DMS153 (cell line): ENCODE data around the gene RARB.

ENCODE experiments used
- DNase-seq: peaks from one replicate; lab custom pipeline; 2025; lab: John Stamatoyannopoulos, UW

The RARB gene

DNA sequence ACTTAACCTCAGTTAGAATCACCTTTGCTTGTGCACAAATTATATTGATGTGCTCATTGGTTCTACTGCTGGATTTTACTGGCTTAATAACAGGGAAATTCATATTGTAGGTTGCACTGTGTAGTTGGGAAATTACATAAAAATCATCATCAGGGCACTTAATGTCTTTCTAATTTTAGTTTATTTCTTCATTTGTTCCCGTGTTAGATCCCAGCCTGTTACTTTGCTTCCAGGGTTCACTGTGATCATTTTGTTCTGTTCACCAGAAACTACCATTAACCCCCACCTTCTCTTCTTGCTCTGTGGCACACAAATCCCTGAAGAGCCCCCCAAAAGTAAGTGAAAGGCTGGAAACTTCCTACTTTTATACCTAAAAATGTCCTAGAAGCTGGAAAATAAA lies 80.4 kb downstream of the RARB start:
- no peak for DNase-seq

GRCh38 chr3:25508901-25509300 lies 80.8 kb downstream of the RARB start:
- DNase-seq: no peak

GRCh38 chr3:25510797-25511196 lies 82.7 kb downstream of the RARB start:
- no peak for DNase-seq

DNA sequence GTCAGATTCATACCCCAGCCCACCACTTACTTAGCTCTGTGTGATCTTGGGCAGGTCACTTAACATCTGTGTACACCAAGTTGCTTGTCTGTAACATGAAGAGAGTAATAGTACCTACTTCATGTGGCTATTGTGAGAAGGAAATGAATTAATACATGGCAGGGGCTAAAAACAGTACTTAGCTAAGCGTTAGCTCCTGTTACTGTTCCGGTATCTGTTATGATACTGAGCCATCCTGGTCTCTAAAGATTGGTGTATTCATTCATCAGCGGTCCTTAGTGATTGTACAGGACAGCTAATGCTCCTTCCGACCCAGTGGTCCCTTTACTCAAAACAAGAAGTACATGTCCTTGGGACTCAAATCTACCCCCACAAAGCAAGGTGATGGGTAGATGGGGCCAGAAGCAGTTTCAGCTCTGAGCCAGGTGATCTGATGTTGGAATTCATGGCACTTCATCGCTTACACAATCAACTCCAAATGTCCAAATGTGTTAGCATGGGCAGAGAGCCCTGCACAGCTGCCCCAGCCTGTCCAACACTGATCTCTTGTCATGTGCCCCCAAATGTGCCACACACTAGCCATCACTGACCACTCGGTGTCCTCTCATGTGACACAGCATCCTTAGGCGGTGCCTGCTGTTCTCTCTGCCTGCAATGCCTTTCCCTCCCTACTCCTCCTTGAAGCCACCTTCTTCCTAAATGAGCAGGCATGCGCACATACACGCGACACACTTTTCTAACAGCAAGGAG lies 84.1 kb downstream of the RARB start:
- no peak for DNase-seq

- no peak for DNase-seq
These were observed 85.7 kb downstream of the RARB start for GRCh38 chr3:25513642-25514266.

GRCh38 chr3:25515171-25515570 lies 87.1 kb downstream of the RARB start:
- DNase-seq: no peak

- DNase-seq: no peak
These were observed 93.0 kb downstream of the RARB start for GRCh38 chr3:25520926-25521559.

DNA sequence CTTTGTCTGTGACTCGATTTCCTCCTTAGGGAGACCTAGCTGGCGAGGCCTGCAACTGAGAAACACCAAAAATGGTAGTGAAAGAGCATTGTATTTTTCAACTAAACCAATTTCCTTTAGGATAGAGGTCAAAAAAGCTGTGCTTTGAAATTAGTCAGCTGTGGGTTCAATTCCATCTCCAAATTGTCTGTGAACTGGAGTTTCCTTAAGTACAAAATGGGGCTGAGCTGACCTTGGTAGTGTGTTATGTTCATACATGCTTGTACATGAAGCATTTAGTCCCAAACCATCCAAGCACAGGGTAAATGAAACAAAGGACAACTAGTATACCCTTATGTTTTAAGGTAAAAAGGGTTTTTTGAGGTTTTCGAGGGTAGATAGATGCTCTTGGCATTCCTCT lies 99.3 kb downstream of the RARB start:
- DNase-seq: no peak

GRCh38 chr3:25527801-25528200 lies 99.7 kb downstream of the RARB start:
- no peak for DNase-seq

DNA sequence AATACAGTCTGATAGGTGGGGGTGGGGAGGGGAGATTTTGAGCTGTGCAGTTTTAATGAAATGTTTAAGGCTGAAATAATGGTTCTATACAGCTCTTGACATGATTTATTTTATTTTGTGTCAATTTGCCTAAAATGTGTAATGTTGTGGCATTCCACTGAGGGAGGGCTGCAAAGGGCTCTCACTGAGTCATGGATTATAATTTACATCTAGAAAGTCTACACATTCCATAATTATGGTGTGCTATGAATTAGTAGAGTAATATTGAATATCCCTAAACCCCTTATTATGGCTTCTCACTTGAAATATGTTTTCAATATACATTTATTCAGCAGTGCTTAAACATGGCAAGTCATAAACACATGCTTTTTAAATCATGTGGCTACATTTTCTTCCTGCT lies 103.9 kb downstream of the RARB start:
- DNase-seq: no peak

GRCh38 chr3:25532431-25533162 lies 104.5 kb downstream of the RARB start:
- DNase-seq: no peak

DNA sequence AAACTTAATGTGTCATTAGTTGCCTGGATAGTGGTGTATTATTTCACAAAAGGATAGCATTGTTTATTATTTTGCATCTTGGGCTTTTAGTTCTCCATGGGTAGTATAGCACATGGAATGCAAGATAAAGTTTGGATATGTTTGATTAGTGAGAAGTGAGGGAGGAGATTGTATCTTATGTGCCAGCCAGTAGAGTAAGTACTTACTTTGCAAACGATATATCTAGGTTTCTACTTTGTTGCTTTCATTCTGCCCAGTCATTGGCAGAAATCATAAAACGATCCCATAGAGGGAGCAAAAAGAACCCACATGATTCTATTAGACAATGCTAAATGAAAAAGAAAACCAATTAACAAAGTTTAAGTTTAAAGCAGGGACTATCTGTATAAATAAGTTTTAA lies 105.3 kb downstream of the RARB start:
- no peak for DNase-seq

DNA sequence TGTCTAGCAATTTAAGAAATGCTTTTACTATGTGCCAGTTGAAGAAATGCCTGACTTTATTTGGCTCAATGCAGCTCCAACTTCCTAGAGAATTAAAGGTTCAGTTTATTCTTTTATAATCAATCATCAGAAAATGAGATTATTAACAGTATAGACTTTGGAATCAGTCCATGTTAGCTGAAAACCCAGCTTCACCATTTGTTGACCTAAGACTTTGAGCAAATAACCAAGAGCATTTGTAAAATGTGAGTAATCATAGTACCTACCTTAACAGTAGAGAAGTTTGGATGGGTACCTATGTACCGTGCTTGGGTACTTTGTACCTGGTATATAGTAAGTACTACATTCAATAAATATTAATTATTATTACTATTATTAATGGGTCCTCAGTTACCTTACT lies 105.9 kb downstream of the RARB start:
- DNase-seq: no peak

- DNase-seq: no peak
These were observed 108.7 kb downstream of the RARB start for GRCh38 chr3:25536521-25537391.

DNA sequence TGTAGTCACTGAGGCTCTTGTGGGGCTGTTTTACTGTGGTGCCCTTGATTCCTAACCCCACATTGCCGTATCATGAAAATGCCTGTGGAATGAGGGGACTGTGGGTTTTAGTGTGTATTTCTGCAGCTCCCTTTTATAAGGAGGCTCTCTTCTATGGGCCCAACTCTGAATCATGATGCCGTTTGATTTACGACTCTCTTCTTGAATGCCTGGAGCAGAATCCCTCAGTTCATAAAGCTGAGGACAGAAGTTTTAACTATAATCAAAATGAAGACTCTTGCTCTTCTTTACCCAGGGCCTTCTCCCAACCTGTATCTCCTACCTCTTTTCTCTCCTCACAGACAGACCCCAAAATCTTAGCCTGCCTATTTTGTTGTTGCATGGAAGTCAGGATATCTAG lies 109.5 kb downstream of the RARB start:
- DNase-seq: no peak

DNA sequence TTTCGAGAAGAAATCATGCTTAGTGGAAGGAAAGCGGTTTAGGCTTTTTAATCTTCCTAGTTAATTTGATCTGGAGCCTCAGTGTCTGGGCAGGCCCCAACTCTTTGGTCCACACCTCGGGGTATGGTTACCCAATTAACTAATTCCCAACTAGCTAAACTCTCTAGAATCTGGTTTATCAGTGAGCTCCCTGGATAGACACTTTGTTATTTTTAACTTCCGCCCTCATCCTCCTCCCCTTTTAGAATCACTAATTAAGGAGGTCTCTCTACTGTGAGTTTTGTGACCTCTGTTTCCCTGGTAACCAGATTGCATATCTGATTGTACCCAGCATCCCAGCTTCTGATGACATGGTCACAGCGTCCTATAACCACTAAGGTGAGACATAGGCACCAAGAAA lies 112.2 kb downstream of the RARB start:
- DNase-seq: no peak

GRCh38 chr3:25542492-25543039 lies 114.5 kb downstream of the RARB start:
- no peak for DNase-seq

DNA sequence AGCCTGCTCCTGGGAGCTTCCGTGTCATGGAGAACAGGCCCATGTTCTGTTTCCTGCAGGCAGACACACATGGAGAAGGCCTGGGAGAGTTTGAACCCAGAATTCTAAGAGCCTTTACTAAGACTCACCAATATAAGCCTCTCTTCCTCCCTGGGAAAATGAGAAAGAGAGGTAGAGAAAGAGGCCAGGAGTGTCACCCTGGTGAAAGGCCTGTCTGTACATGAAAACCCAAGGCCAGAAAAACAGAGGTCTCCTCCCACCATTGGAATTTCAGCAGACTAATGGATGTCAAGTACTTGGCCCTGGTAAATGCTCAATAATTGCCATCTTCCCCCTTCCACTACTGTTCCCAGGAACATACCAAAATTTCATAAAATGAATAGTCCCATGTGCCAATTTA lies 119.0 kb downstream of the RARB start:
- DNase-seq: no peak

GRCh38 chr3:25547943-25548674 lies 120.0 kb downstream of the RARB start:
- no peak for DNase-seq

DNA sequence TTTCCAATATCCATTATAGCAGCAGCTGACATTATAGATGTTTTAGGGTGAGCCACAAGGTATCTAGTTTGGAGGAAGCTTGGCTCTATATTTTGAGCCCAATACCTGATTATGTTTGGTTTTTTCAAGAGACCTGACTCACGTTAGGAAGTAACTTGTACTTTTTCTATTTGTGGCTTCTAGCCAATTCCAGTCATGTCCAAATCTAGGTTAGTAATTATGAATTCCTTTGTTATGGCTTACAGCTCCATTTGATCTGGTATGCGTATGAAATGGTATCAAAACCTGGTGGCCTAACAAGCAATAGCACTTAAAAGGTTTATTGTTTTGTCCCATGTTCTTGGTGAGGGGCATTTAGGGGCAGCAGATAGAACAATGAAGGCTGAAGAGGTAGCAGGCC lies 120.8 kb downstream of the RARB start:
- DNase-seq: no peak

- no peak for DNase-seq
These were observed 124.2 kb downstream of the RARB start for GRCh38 chr3:25552251-25552650.
